ENCODE data around the gene LRRC55.

The LRRC55 gene

DNA sequence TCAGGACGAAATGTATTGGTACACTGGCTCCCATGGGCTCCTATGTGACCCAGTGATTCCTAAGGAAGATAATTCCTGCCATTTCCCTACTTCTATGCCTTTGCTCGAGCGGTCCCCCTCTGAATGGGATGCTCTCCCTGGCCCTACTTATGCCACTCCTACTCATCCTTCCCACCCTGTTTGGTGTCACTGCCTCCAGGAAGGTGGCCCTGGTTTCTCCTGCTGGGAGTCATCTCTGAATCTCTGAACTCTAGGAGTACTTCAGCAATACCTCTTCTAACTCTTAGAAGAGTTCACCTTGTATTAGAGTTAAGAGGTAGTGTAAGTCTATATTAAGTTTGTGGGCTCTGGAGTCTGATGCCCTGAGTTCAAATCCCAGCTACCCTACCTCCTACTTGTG is 35.5 kb upstream of the LRRC55 start:
- ChIA-PET CTCF (interaction anchor here (1.1 kb wide), 1 partner anchor 102 kb away, joined by 4 read pairs; no protein-coding TSS in a partner anchor), POLR2A (no interaction called here)
- H3K4me1 ChIP-seq (ENCODE audit: control insufficient read depth, insufficient read depth, low read length) = no peaks in the 10 kb centered on the region
- H3K36me3 ChIP-seq (ENCODE audit: control insufficient read depth in 2 of 2, insufficient read depth in 1 of 2, low read length in 2 of 2) = no peaks in the 10 kb centered on the region
- no peaks in the 10 kb centered on the region for H3K9me3 ChIP-seq (ENCODE audit: control insufficient read depth, insufficient read depth, low read depth, low read length)
- TF ChIP-seq ZNF664 (tag by site-specific recombination; IDR thresholded peaks at IDR 0.05) (no peak), ZNF391 (tag by site-specific recombination; IDR thresholded peaks at IDR 0.05; ENCODE audit: borderline replicate concordance, low read depth) (no peak), ZNF830 (tag by site-specific recombination; IDR thresholded peaks at IDR 0.05; ENCODE audit: low read depth) (no peak), ZFP41 (tag by site-specific recombination; IDR thresholded peaks at IDR 0.05; ENCODE audit: borderline replicate concordance) (no peak), SCRT2 (tag by site-specific recombination; IDR thresholded peaks at IDR 0.05) (no peak), ATF2 (tag by site-specific recombination; IDR thresholded peaks at IDR 0.05; ENCODE audit: low read depth) (no peak), ZNF121 (tag by site-specific recombination; IDR thresholded peaks at IDR 0.05) (no peak), ZNF311 (tag by site-specific recombination; IDR thresholded peaks at IDR 0.05; ENCODE audit: borderline replicate concordance) (no peak), KLF7 (tag by site-specific recombination; IDR thresholded peaks at IDR 0.05; ENCODE audit: borderline replicate concordance) (no peak), ZNF621 (tag by site-specific recombination; IDR thresholded peaks at IDR 0.05) (no peak), ZNF423 (tag by site-specific recombination; IDR thresholded peaks at IDR 0.05) (no peak), ZNF560 (tag by site-specific recombination; IDR thresholded peaks at IDR 0.05; ENCODE audit: borderline replicate concordance) (no peak), YY1 (tag by site-specific recombination; IDR thresholded peaks at IDR 0.05) (no peak), EGR2 (tag by site-specific recombination; IDR thresholded peaks at IDR 0.05; ENCODE audit: low read depth) (no peak), SALL2 (tag by site-specific recombination; IDR thresholded peaks at IDR 0.05; ENCODE audit: borderline replicate concordance) (no peak), TCF7L2 (IDR thresholded peaks at IDR 0.05; ENCODE audit: borderline replicate concordance, low read depth, low read length) (no peak), ZNF48 (tag by site-specific recombination; IDR thresholded peaks at IDR 0.05) (no peak), ZNF114 (tag by site-specific recombination; IDR thresholded peaks at IDR 0.05) (no peak), ZNF670 (tag by site-specific recombination; IDR thresholded peaks at IDR 0.05; ENCODE audit: low read depth) (no peak)
- no peak overlapping the region for H3K27ac ChIP-seq (ENCODE audit: extremely low read depth, low read depth, low read length)
- no peak overlapping the region for H3K4me3 ChIP-seq (ENCODE audit: low read depth, low read length)

DNA sequence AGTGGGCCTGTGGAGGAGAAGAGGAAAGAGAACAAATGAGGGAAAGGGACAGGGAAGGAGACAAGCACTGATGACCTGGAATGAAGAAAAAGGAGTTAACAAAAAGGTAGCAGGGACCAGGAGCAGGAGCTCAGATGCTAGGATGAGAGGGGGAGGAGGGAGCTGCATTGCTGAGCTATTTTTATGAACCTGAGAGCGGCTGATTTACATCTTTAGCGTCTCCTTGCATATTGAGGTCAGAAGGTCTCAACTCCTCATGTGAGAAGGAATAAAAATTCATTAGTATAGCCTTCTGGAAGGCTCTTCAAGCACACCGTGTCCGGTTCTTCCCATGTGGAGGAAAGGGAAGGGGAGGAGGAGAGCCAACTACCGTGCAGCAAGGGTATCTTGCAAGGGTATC is 33.1 kb upstream of the LRRC55 start:
- H3K9me3 ChIP-seq (ENCODE audit: control insufficient read depth, insufficient read depth, low read depth, low read length) = no peaks in the 10 kb centered on the region
- CTCF ChIA-PET = interaction anchor here (0.6 to 2.7 kb wide), 3 partner anchors 100 to 1096 kb away, joined by 3 to 16 read pairs (median 6); no protein-coding TSS in a partner anchor
- no peak overlapping the region for H3K27ac ChIP-seq (ENCODE audit: extremely low read depth, low read depth, low read length)
- no peaks in the 10 kb centered on the region for H3K4me1 ChIP-seq (ENCODE audit: control insufficient read depth, insufficient read depth, low read length)
- POLR2A ChIA-PET = no interaction called here
- H3K4me3 ChIP-seq (ENCODE audit: low read depth, low read length) = no peak overlapping the region
- no peak for TF ChIP-seq ZIC2 (tag by site-specific recombination; IDR thresholded peaks at IDR 0.05)
- no peak for TF ChIP-seq KLF10 (tag by site-specific recombination; IDR thresholded peaks at IDR 0.05)
- no peak for TF ChIP-seq ZNF768 (tag by site-specific recombination; IDR thresholded peaks at IDR 0.05)
- no peak for TF ChIP-seq ZNF10 (tag by site-specific recombination; IDR thresholded peaks at IDR 0.05)
- TF ChIP-seq TRIM28 (IDR thresholded peaks at IDR 0.05; ENCODE audit: borderline replicate concordance, low read length) = no peak
- H3K36me3 ChIP-seq (ENCODE audit: control insufficient read depth in 2 of 2, insufficient read depth in 1 of 2, low read length in 2 of 2) = no peaks in the 10 kb centered on the region

GRCh38 chr11:57150454-57150917 is 31.3 kb upstream of the LRRC55 start:
- ChIA-PET CTCF (interaction anchor here (2.7 kb wide), 1 partner anchor 98 kb away, joined by 16 read pairs; no protein-coding TSS in a partner anchor), POLR2A (no interaction called here)
- Histone ChIP-seq H3K4me3 (ENCODE audit: low read depth, low read length) (no peak overlapping the region), H3K36me3 (ENCODE audit: control insufficient read depth in 2 of 2, insufficient read depth in 1 of 2, low read length in 2 of 2) (no peaks in the 10 kb centered on the region), H3K9me3 (ENCODE audit: control insufficient read depth, insufficient read depth, low read depth, low read length) (no peaks in the 10 kb centered on the region), H3K27ac (ENCODE audit: extremely low read depth, low read depth, low read length) (no peak overlapping the region), H3K4me1 (ENCODE audit: control insufficient read depth, insufficient read depth, low read length) (no peaks in the 10 kb centered on the region)
- TF ChIP-seq ZBTB48 (tag by site-specific recombination; IDR thresholded peaks at IDR 0.05) (no peak), ZBTB20 (tag by site-specific recombination; IDR thresholded peaks at IDR 0.05) (no peak), ZNF362 (tag by site-specific recombination; IDR thresholded peaks at IDR 0.05) (no peak), RBAK (tag by site-specific recombination; IDR thresholded peaks at IDR 0.05) (no peak)
- TF ChIP-seq, protein P1, sequence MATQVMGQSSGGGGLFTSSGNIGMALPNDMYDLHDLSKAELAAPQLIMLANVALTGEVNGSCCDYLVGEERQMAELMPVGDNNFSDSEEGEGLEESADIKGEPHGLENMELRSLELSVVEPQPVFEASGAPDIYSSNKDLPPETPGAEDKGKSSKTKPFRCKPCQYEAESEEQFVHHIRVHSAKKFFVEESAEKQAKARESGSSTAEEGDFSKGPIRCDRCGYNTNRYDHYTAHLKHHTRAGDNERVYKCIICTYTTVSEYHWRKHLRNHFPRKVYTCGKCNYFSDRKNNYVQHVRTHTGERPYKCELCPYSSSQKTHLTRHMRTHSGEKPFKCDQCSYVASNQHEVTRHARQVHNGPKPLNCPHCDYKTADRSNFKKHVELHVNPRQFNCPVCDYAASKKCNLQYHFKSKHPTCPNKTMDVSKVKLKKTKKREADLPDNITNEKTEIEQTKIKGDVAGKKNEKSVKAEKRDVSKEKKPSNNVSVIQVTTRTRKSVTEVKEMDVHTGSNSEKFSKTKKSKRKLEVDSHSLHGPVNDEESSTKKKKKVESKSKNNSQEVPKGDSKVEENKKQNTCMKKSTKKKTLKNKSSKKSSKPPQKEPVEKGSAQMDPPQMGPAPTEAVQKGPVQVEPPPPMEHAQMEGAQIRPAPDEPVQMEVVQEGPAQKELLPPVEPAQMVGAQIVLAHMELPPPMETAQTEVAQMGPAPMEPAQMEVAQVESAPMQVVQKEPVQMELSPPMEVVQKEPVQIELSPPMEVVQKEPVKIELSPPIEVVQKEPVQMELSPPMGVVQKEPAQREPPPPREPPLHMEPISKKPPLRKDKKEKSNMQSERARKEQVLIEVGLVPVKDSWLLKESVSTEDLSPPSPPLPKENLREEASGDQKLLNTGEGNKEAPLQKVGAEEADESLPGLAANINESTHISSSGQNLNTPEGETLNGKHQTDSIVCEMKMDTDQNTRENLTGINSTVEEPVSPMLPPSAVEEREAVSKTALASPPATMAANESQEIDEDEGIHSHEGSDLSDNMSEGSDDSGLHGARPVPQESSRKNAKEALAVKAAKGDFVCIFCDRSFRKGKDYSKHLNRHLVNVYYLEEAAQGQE (tag by site-specific recombination; IDR thresholded peaks at IDR 0.05) = peak; percentile 58; the same call in 1 of the 2 replicates
